BLaER1 treated with 17β-estradiol and CSF1 and Interleukin-3, amounts not matched to agents 10 nM and 100 nM (cell line): ENCODE results near the gene NDST1.

ENCODE experiments used
- H3K27ac ChIP-seq, 11 experiments: shearing (Covaris generic); formaldehyde crosslinking; 2 replicates each; pipeline ENCODE4 v1.8.1; 2022
- H3K27me3 ChIP-seq, 11 experiments: shearing (Covaris generic); formaldehyde crosslinking; 2 replicates each; pipeline ENCODE4 v1.8.1; 2022
- H3K36me3 ChIP-seq, 11 experiments: shearing (Covaris generic); formaldehyde crosslinking; 2 replicates each; pipeline ENCODE4 v1.8.1; 2022
- H3K4me1 ChIP-seq, 10 experiments: shearing (Covaris generic); formaldehyde crosslinking; 2 replicates each; pipeline ENCODE4 v1.8.1; 2022
- H3K4me2 ChIP-seq, 11 experiments: shearing (Covaris generic); formaldehyde crosslinking; 2 replicates each; pipeline ENCODE4 v1.8.1; 2022
- H3K4me3 ChIP-seq, 10 experiments: shearing (Covaris generic); formaldehyde crosslinking; 2 replicates each; pipeline ENCODE4 v1.8.1; 2022
- H3K9ac ChIP-seq, 11 experiments: shearing (Covaris generic); formaldehyde crosslinking; 2 replicates each; pipeline ENCODE4 v1.8.1; 2022
- H3K9me3 ChIP-seq, 11 experiments: shearing (Covaris generic); formaldehyde crosslinking; replicated peaks in 1 of 11; 2 replicates each; pipeline ENCODE4 v1.8.1; 2022
- H4K20me1 ChIP-seq, 11 experiments: shearing (Covaris generic); formaldehyde crosslinking; 2 replicates each; pipeline ENCODE4 v1.8.1; 2022
- Cebpa-rat ChIP-seq, 11 experiments: shearing (Covaris generic); IDR thresholded peaks; 2 replicates each; pipeline ENCODE4 v1.8.1; 2022

The NDST1 gene

DNA sequence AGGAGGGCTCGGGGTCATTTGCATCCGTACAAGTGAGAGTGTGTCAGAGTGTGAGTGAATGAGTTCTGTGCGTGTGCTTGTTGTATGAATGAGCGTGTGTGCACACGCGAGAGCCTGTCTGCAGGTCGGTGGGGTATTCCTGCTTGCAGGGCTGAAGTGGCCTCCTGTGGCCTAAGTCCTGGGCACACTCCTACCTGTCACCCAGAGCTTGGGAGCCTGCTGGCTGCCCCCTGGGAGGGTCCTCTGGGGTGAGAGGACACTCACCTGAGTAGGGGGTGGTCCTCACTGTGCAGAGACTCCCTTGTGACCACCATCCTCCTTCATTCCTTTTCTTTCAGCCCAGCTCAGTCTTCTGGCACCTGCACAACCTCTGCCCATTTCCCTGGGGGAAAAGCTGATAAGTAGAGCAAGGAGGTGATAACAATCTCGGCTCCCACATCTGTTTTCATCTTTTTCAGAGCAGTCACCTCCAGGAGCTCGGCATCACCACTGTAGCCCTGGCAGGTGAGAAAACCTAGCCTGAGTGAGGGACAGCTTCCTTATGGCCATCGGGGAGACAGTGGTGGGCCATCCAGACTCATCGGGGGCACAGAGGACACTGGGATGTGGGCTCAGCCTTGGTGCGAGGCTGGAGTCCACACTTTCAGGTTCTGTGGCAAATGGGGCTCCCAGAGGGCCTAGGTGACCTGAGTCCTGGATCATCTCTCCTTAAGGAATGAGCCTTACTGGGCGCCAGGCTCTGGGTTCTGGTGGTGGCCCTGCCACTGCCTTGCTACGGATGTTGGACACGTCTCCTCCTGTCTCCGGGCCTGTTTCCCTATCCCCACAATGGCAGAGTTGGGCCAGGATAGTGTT is 93.8 kb downstream of the NDST1 start:
- Histone ChIP-seq H3K9me3 (no peaks in the 10 kb centered on the region), H3K9ac (peak overlapping the region; percentile 42 to 82 (median 73); a peak in 18 of 22 replicates), H4K20me1 (no peaks in the 10 kb centered on the region), H3K4me1 (peaks cover 31 to 97% (median 75%) of the 10 kb centered on the region in 10 experiments), H3K4me3 (peak overlapping the region in 7 of 10 experiments; percentile 9 to 44 (median 35); a peak in 8 of 20 replicates), H3K36me3 (no peaks in the 10 kb centered on the region), H3K27me3 (0 out of 22 replicates have a peak, but pooled peaks cover 0 to 4% (median 0%) of the 10 kb centered on the region in 11 experiments), H3K27ac (peak overlapping the region in 9 of 11 experiments; percentile 25 to 90 (median 77); a peak in 16 of 22 replicates), H3K4me2 (peak overlapping the region; percentile 49 to 98 (median 86))
- TF ChIP-seq Cebpa-rat (IDR thresholded peaks at IDR 0.05), result no peak

DNA sequence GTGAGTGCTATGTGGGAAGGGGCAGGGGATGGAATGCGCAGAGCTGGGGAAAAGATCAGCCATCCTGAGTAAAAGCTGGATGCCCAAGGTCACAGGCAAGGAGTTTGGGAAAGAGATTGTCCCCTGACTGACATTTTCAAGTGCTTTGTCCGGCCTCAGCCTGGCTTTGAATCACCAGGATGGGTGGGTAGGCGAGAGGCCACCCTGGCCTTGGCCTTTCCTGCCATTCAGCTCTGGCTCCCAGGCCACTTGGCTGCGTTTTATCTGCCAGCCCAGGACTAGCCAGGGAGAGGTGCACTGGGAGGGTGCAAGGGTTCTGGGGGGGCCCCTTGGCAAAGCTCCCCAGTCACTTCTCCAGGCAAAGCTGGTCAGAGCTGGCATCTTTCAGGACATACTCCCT is 95.1 kb downstream of the NDST1 start:
- Histone ChIP-seq H3K9ac (no peak overlapping the region), H3K9me3 (no peaks in the 10 kb centered on the region), H3K4me3 (no peak overlapping the region), H3K4me1 (peaks cover 18 to 96% (median 69%) of the 10 kb centered on the region in 10 experiments), H4K20me1 (no peaks in the 10 kb centered on the region), H3K27me3 (0 out of 22 replicates have a peak, but pooled peaks cover 0 to 4% (median 0%) of the 10 kb centered on the region in 11 experiments), H3K36me3 (no peaks in the 10 kb centered on the region), H3K27ac (peak overlapping the region in 1 of 11 experiments; percentile 26; a peak in 1 of 22 replicates), H3K4me2 (peak overlapping the region in 6 of 11 experiments; percentile 2 to 96 (median 26); a peak in 9 of 22 replicates)
- TF ChIP-seq Cebpa-rat (IDR thresholded peaks at IDR 0.05), result no peak

DNA sequence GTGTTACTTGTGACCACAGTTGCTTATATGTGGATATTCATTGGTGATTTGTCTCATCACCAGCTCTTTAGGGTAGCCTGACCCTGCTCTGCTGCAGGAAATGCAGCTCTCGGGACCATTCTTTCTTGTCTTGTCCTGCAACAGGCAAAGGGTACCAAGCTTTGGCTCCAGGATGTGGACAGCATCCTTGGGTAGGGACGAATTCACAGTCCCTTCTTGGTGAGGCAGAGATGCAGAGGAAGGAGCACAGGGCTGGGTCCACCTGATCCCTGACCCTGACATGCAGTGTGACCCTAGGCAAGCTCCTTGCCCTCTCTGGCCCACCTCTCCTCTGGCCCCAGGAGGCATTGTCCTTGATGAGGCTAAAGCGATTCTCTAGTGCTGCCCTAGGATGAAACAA is 95.6 kb downstream of the NDST1 start:
- no peaks in the 10 kb centered on the region for H4K20me1 ChIP-seq
- no peaks in the 10 kb centered on the region for H3K9me3 ChIP-seq
- no peak overlapping the region for H3K4me3 ChIP-seq
- 0 out of 22 replicates have a peak, but pooled peaks cover 0 to 4% (median 0%) of the 10 kb centered on the region in 11 experiments for H3K27me3 ChIP-seq
- 0 out of 22 replicates have a peak overlapping the region, but pooled peaks of 1 of the 11 experiments have one; percentile 10 for H3K9ac ChIP-seq
- TF ChIP-seq Cebpa-rat (IDR thresholded peaks at IDR 0.05), result no peak
- no peaks in the 10 kb centered on the region for H3K36me3 ChIP-seq
- H3K4me2 ChIP-seq, result peak overlapping the region in 6 of 11 experiments; percentile 2 to 96 (median 20); a peak in 8 of 22 replicates
- peak overlapping the region in 1 of 11 experiments; percentile 26; a peak in 1 of 22 replicates for H3K27ac ChIP-seq
- peaks cover 15 to 96% (median 69%) of the 10 kb centered on the region in 10 experiments; a peak in 19 of 20 replicates for H3K4me1 ChIP-seq

DNA sequence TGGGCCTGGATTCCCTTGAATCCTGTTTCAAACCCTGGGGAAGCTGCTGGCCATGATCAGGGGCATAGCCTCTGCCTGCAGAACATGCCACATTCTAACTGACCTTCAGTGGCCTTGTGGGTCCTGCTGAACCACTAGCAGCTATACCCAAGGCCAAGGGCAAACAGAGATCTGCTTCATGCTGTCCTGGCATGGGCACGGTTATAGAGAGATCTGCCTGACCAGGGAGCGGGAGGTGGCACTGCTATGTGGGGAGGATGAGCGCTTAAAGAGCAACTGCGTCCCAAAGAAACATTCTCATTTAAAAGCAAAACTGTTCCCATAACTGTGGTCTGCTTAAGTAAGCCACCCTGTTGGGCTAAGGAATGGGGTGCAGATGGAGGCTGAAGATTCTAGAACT is 96.1 kb downstream of the NDST1 start:
- Histone ChIP-seq H3K4me3 (no peak overlapping the region), H3K36me3 (no peaks in the 10 kb centered on the region), H3K27ac (no peak overlapping the region), H3K9ac (no peak overlapping the region), H3K27me3 (0 out of 22 replicates have a peak, but pooled peaks cover 0 to 4% (median 0%) of the 10 kb centered on the region in 11 experiments), H3K4me1 (peaks cover 15 to 96% (median 69%) of the 10 kb centered on the region in 10 experiments; a peak in 19 of 20 replicates), H3K4me2 (peak overlapping the region in 3 of 11 experiments; percentile 1 to 96 (median 20); a peak in 1 of 22 replicates), H4K20me1 (no peaks in the 10 kb centered on the region), H3K9me3 (no peaks in the 10 kb centered on the region)
- no peak for TF ChIP-seq Cebpa-rat (IDR thresholded peaks at IDR 0.05)

DNA sequence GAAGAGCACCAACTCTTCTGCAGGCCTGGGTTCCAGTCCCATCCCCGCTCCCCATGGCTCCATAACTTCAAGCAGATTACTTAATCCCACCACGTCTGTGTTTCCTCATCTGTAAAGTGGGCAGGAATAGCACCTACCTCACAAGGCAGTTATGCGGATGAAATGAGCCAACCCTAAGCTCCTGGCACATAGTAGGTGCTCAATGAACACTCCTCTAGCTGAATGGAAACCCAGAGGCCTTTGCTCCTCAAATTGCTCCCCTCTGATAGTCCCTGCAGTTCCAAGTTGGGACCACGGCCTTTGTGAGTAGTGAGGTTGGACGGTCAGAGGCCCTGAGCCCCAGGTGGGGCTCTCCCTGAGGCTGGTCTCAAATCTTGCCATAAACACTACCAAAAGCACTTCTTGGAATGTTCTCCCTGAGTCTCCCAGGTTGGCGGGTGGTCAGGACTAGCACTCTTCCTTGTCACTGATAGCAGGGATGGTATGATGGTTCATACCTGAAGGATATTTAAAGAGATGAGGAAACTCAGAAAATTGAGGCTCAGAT is 97.0 kb downstream of the NDST1 start:
- Histone ChIP-seq H3K27ac (no peak overlapping the region), H3K9me3 (no peaks in the 10 kb centered on the region), H3K4me3 (no peak overlapping the region), H3K4me2 (peak overlapping the region in 4 of 11 experiments; percentile 1 to 51 (median 13); a peak in 2 of 22 replicates), H4K20me1 (no peaks in the 10 kb centered on the region), H3K4me1 (peaks cover 16 to 96% (median 66%) of the 10 kb centered on the region in 10 experiments), H3K27me3 (0 out of 22 replicates have a peak, but pooled peaks cover 0 to 4% (median 0%) of the 10 kb centered on the region in 11 experiments), H3K36me3 (no peaks in the 10 kb centered on the region), H3K9ac (no peak overlapping the region)
- no peak for TF ChIP-seq Cebpa-rat (IDR thresholded peaks at IDR 0.05)

DNA sequence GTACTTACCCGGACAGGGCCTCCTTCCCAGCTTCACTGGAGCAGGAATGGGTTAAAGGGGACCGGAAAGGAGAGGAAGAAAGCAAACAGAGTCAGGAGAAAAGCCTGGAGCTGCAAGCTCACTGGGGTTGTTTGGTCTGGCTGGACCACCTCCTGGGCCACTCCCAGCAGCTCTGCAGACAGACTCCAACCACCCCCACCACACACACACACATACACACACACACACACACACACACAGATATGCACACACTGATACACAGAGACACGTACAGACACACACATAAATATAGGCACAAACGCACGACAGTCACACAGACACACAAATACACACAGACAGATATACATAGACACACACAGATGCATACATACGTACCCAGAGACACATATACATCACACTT is 97.6 kb downstream of the NDST1 start:
- no peak for TF ChIP-seq Cebpa-rat (IDR thresholded peaks at IDR 0.05)

DNA sequence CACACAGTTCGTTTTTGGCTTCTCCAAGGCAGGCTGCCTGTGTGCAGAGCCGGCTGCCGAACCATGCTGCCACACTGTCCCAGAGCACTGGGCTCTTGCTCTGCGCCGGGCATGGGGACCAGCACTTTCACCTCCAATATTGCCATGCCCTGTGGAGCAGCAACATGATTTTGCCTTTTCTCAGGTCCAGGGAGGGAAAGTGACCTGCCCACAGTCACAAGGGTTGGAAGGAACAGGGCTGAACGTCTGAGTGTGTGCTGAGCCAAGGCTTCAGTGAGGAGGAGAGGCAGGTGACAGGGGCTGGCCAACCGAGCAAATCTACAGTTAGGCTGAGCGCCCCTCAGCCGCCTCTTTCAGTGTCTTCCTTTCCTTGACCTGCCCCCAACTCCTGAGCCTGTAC is 98.5 kb downstream of the NDST1 start:
- no peak overlapping the region for H3K4me3 ChIP-seq
- H3K27me3 ChIP-seq, result 0 out of 22 replicates have a peak, but pooled peaks cover 0 to 1% (median 0%) of the 10 kb centered on the region in 11 experiments
- no peaks in the 10 kb centered on the region for H3K36me3 ChIP-seq
- no peaks in the 10 kb centered on the region for H4K20me1 ChIP-seq
- H3K27ac ChIP-seq, result peak overlapping the region in 2 of 11 experiments; percentile 5 to 14; a peak in 1 of 22 replicates
- H3K4me2 ChIP-seq, result peak overlapping the region in 8 of 11 experiments; percentile 9 to 56 (median 50); a peak in 15 of 22 replicates
- TF ChIP-seq Cebpa-rat (IDR thresholded peaks at IDR 0.05), result no peak
- H3K9me3 ChIP-seq, result no peaks in the 10 kb centered on the region
- peak overlapping the region in 1 of 11 experiments; percentile 24; a peak in 2 of 22 replicates for H3K9ac ChIP-seq
- H3K4me1 ChIP-seq, result peaks cover 8 to 97% (median 60%) of the 10 kb centered on the region in 10 experiments

More for the DNA sequence above, 97.6 kb downstream of the NDST1 start:
- H3K27ac ChIP-seq, result 0 out of 22 replicates have a peak overlapping the region, but pooled peaks of 1 of the 11 experiments have one; percentile 12
- H3K4me3 ChIP-seq, result no peak overlapping the region
- no peaks in the 10 kb centered on the region for H3K36me3 ChIP-seq
- peak overlapping the region in 4 of 11 experiments; percentile 1 to 51 (median 13); a peak in 2 of 22 replicates for H3K4me2 ChIP-seq
- no peaks in the 10 kb centered on the region for H3K9me3 ChIP-seq
- H3K9ac ChIP-seq, result no peak overlapping the region
- H3K27me3 ChIP-seq, result 0 out of 22 replicates have a peak, but pooled peaks cover 0 to 4% (median 0%) of the 10 kb centered on the region in 11 experiments
- H3K4me1 ChIP-seq, result peaks cover 15 to 96% (median 66%) of the 10 kb centered on the region in 10 experiments
- H4K20me1 ChIP-seq, result no peaks in the 10 kb centered on the region

DNA sequence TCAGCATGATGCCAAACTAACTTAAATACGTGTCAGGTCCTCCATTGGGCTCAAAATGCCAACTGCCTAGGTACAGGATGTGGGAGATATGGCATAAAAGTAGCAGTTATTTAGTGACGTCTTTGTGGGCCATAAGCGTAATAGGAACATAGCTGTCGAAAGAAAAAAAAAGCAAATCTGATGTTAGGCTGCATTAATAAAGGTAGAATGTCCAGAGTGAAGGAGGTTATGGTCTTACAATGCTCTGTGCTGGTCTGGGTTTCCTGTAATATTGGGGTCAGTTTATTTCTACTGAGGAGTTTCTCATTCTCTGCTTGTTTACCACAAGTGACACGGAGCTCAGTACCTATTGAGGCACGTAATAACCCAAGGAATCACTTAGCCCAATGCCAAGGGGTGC is 99.2 kb downstream of the NDST1 start:
- H3K9ac ChIP-seq, result no peak overlapping the region
- peak overlapping the region in 7 of 11 experiments; percentile 17 to 56 (median 51); a peak in 13 of 22 replicates for H3K4me2 ChIP-seq
- H3K4me1 ChIP-seq, result peaks cover 7 to 97% (median 57%) of the 10 kb centered on the region in 10 experiments
- H3K9me3 ChIP-seq, result no peaks in the 10 kb centered on the region
- H4K20me1 ChIP-seq, result no peaks in the 10 kb centered on the region
- H3K27ac ChIP-seq, result no peak overlapping the region
- no peak overlapping the region for H3K4me3 ChIP-seq
- no peak for TF ChIP-seq Cebpa-rat (IDR thresholded peaks at IDR 0.05)
- no peaks in the 10 kb centered on the region for H3K27me3 ChIP-seq
- no peaks in the 10 kb centered on the region for H3K36me3 ChIP-seq
